Cardiac fibroblast (primary cell): ENCODE data around the gene NCOA1.

Experiments used
- DNase-seq, 2 donors: peaks; one replicate each; pipeline versions ENCODE4 v3.0.0 to v3.0.0-alpha.2; 2010; ENCODE audit warnings: low read depth in 2 of 2
- H3K4me3 ChIP-seq, 2 donors: replicated peaks in 1 of 2; 1 replicate in 1 of 2; 2 replicates in 1 of 2; pipeline ENCODE4 v1.5.1; 2011; ENCODE audit warnings: low read depth in 2 of 2, low read length in 2 of 2, mild to moderate bottlenecking in 2 of 2, moderate library complexity in 1 of 2
- TF ChIP-seq, protein P1 (sequence below): IDR thresholded peaks from one replicate; pipeline ENCODE4 v1.5.1; 2011; ENCODE audit warnings: low read depth, mild to moderate bottlenecking, low read length, inconsistent platforms

NCOA1 gene

DNA sequence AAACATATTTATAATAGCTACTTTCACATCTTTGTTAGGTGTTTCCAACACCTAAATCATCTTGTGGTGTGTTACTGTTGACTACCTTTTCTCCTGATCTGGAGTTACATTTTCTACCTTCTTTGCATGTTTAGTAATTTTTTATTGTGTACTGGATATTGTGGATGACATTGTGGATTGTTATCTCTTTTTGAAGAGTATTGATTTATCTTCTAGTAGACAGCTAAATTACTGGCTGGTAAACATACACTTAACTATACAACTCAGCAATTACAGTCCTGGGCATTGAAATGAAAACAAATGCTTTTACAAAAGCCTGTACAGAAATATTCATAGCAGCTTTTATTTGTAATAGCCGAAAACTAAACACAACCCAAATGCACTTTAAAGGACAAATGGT, 151.3 kb downstream of the NCOA1 start:
- TF ChIP-seq, protein P1, sequence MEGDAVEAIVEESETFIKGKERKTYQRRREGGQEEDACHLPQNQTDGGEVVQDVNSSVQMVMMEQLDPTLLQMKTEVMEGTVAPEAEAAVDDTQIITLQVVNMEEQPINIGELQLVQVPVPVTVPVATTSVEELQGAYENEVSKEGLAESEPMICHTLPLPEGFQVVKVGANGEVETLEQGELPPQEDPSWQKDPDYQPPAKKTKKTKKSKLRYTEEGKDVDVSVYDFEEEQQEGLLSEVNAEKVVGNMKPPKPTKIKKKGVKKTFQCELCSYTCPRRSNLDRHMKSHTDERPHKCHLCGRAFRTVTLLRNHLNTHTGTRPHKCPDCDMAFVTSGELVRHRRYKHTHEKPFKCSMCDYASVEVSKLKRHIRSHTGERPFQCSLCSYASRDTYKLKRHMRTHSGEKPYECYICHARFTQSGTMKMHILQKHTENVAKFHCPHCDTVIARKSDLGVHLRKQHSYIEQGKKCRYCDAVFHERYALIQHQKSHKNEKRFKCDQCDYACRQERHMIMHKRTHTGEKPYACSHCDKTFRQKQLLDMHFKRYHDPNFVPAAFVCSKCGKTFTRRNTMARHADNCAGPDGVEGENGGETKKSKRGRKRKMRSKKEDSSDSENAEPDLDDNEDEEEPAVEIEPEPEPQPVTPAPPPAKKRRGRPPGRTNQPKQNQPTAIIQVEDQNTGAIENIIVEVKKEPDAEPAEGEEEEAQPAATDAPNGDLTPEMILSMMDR: no peak
- DNase-seq: no peak
- no peak overlapping the region for H3K4me3 ChIP-seq

DNA sequence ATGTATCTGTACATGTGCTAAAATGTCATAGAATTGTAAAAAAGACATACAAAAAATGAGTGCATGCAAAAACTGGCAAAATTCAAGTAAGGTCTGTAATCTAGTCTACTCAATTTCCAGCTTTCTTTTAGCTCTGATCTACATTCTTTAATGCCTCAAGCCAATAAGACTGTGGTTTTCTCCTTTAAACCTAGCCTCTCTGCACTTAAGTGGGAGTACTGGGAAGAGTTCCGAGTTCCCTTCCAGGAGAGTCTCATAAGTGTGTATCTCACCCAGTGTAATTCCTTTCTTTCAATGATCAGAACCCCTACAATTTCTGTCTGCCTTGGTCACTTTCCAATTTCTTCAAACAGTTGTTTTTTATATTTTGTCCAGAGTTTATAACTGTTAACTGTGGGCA, 152.0 kb downstream of the NCOA1 start:
- TF ChIP-seq, protein P1: no peak
- no peak overlapping the region for H3K4me3 ChIP-seq
- DNase-seq: peak in 1 of 2 donors; percentile 16

DNA sequence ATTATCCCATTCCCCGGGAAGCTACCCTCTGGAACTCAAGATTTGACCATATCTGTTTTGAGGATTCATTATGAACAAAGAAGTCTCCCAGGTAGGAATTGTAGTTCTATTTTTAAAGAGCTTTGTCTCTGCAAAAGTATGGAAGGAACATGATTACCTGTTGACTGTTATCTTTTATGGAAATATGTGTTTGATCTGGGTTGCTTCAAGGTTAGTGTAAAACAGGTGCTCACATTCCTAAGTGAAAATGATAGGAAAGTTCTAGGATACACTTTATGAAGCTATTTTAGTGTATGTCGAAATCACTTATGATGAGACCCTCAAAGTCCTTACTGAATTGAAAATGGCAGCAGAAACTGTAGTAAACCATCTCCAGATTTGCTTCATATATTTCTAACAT, 153.0 kb downstream of the NCOA1 start:
- no peak for DNase-seq
- H3K4me3 ChIP-seq: no peak overlapping the region
- TF ChIP-seq, protein P1: no peak

DNA sequence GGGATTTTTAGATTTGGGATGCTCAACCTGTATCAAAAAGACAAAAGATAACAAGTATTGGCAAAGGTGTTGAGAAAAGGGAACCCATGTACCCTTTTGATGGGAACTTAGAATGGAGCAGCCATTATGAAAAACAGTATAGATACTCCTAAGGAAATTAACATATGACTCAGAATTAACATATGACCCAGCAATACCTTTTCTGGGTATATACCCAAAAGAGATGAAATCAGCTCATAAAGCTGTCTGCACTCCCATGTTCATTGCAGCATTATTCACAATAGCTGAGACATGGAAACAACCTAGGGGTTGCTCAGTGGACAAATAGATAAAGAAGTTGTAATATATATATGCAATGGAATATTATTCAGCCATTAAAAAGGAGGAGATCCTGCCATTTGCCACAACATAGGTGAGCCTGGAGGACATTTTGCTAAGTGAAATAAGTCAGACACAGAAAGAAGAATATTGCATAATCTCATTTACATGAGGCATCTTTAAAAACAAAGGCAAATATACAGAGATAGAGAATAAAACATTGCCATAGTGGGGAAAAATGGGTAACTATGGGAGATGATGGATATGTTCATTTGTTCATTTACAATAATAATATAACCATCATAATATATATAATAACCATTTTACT, 160.1 kb downstream of the NCOA1 start:
- TF ChIP-seq, protein P1: no peak
- DNase-seq: no peak
- no peak overlapping the region for H3K4me3 ChIP-seq

DNA sequence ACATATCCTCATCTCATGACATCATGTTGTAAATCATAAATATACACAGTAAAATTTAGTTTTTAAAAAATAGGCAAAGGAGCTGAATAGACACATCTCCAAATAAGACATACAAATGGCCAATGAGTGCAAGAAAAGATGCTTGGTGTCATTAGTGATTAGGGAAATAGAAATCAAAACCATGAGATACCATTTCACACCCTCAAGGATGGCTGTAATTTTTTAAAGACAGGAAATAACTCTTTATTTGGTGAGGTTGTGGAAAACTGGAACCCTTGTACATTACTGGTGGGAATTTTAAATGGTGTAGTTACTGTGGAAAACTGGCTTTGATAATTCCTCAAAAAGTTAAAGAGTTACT, 160.6 kb downstream of the NCOA1 start:
- TF ChIP-seq, protein P1: no peak
- DNase-seq: no peak
- H3K4me3 ChIP-seq: no peak overlapping the region

DNA sequence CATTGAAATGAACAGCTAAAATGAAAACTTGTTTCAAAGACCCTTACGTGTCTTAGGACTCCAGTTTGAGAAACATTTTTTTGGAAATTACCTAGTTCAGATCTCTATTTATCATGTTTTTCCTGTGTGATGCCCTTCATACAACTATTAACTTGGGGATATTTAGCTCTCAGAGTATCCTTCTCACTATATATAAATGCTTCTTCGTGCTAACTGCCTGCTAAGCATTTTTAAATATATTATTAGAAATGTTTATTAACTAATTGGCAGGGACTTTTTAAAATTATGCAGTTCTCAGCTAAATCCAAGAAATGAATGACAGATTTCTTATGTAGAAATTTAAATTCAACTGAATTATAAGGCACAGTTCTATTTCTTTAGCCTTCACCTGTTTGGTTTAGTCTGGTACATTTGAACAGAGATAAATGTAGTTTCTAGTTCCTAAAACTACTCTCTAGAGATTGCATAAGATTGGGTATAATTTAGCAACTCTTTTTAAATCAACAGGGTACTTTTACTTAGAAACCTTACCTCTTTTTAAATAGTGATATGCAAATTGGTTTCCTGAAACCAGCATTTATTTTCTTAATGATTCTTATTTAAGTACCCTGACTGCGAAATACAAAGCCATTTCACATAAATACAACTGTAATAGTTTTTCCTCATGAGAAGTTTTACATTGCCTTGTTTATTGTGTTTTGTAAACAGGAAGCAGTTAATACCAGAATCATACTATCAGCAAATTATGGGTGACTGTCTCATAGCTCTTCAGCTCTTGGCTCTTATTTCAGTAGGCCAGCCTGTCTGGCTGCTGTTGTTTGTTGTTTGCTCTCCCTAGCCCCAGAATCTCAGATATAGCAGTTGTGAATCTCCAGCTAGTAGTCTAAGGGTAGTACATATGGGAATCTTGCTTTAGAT, 161.5 kb downstream of the NCOA1 start:
- TF ChIP-seq, protein P1: no peak
- peak in 1 of 2 donors; percentile 6 for DNase-seq
- H3K4me3 ChIP-seq: no peak overlapping the region
